Activated CD8-positive, alpha-beta T cell treated with anti-CD3 and anti-CD28 coated beads, Interleukin-2, amount 10 ng/mL, durations not matched to agents 7 days and 5 days (primary cell): Measurements from ENCODE around the gene BACH2. TPM values are rescaled to one million over a fixed set of nuclear protein-coding genes. Genes with fewer than 3 reads are reported as not detected.
"Not testable (repeated sequence)": the region's sequence is repeated elsewhere in the genome, so short reads cannot be mapped to it uniquely, and the experiment has no call there.

Source experiments
- ATAC-seq: fragments of 150-1000 bp; cut with Tn5 transposase; one replicate; pipeline ENCODE4 v1.10.0; 2021; ENCODE audit warnings: moderate library complexity
- CTCF ChIA-PET: fragments of 350-600 bp; sonication (Branson Sonifier 250); formaldehyde crosslinking; loops from one replicate; lab custom pipeline; 2021; ENCODE audit warnings: antibody characterized with exemption; lab: Charles Lee
- POLR2A ChIA-PET: fragments of 350-600 bp; sonication (Branson Sonifier 250); formaldehyde crosslinking; loops from one replicate; lab custom pipeline; 2021; ENCODE audit warnings: antibody characterized with exemption; lab: Charles Lee
- DNase-seq: peaks from one replicate; pipeline ENCODE4 v3.0.0-alpha.2; 2020
- H3K27ac Mint-ChIP-seq: one replicate; pipeline ENCODE4 v1.8.0; 2021; ENCODE audit warnings: mild to moderate bottlenecking, mixed read lengths
- H3K27me3 Mint-ChIP-seq: one replicate; pipeline ENCODE4 v1.8.0; 2021; ENCODE audit warnings: low read depth, mixed read lengths
- H3K36me3 Mint-ChIP-seq: one replicate; pipeline ENCODE4 v1.8.0; 2021; ENCODE audit warnings: low read depth, mixed read lengths
- H3K4me1 Mint-ChIP-seq: one replicate; pipeline ENCODE4 v1.8.0; 2021; ENCODE audit warnings: low read depth, mixed read lengths
- H3K4me3 Mint-ChIP-seq: one replicate; pipeline ENCODE4 v1.8.0; 2021; ENCODE audit warnings: mild to moderate bottlenecking, mixed read lengths
- H3K9me3 Mint-ChIP-seq: one replicate; pipeline ENCODE4 v1.8.0; 2022; ENCODE audit warnings: mixed read lengths; ENCODE audit not compliant: insufficient read depth
- total RNA-seq, 2 experiments: library from RNA; stranded (reverse); gene quantifications; one replicate each; pipeline ENCODE4 v1.2.3, GENCODE V29; 2021

Gene BACH2
- total RNA-seq, 2 experiments from 2014 or later: 61.3 to 70.9 TPM

DNA sequence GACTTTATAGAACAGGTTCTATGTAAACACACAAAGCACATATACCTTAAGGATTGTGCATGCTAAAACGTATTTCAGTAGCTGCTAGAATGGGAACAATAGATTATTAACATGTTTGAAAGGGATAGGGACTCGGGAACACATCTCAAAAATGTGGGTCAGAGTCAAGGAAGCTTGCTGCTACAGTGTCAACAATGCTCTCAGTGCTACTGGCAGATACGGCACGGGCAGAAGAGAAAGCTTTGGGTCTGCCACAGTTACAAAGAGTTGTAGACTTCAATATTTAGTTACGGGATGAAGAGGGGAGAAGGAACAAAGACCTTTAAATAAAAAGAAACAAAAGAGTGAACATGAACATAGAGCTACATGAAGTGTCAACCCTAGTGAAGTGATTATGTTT, 170.5 kb downstream of the BACH2 start:
- Mint-ChIP-seq H3K4me1 (peaks cover 57% of the 10 kb centered on the region), H3K36me3 (peaks cover 30% of the 10 kb centered on the region), H3K4me3 (peak overlapping the region; percentile 63), H3K9me3 (no peaks in the 10 kb centered on the region), H3K27me3 (no peaks in the 10 kb centered on the region), H3K27ac (peak overlapping the region; percentile 84)
- ChIA-PET CTCF (interaction anchor here (0.7 to 4.3 kb wide), 6 partner anchors 8 to 185 kb away, joined by 3 to 26 read pairs (median 5); no protein-coding TSS in a partner anchor), POLR2A (interaction anchor here (1.0 to 1.5 kb wide), 3 partner anchors 25 to 297 kb away, joined by 3 to 5 read pairs (median 4); partner anchors contain the start of gene CASP8AP2)
- DNase-seq (no peak), ATAC-seq (no peak)

DNA sequence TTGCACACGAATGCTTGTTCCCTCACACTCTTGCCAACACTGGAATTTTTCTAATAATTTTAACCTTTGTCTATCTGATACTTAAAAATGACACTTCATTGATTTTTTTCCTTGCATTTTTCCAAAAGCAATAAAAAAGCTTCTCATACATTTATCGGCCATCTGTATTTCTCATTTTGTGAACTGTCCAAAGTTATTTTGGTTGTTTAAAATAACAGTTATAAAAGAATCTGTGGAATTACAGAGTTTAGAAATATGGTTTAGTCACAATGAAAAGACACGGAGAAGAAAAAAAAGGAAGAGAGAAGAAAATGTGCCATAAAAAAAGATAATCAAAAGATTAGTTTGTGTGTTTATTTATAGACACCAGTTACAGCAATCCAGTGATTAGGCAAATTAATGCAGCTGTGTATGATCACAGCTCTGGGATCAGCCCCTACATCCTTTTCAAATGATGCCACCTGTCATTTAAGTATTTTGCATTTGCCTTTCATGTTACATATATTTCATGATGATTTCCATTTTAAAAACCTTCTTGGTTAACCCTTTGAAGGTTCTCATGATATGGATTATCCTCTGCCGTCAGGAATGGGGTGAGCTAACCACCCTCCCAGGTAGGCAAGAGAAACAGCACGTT, 171.7 kb downstream of the BACH2 start:
- H3K4me3 Mint-ChIP-seq: no peak overlapping the region
- ChIA-PET POLR2A (interaction anchor here (1.4 kb wide), 1 partner anchor 45 kb away, joined by 3 read pairs; no protein-coding TSS in a partner anchor), CTCF (interaction anchor here (1.0 to 4.3 kb wide), 3 partner anchors 9 to 354 kb away, joined by 3 to 26 read pairs (median 5); no protein-coding TSS in a partner anchor)
- no peaks in the 10 kb centered on the region for H3K27me3 Mint-ChIP-seq
- no peaks in the 10 kb centered on the region for H3K9me3 Mint-ChIP-seq
- DNase-seq: no peak
- H3K36me3 Mint-ChIP-seq: peaks cover 33% of the 10 kb centered on the region
- no peak overlapping the region for H3K27ac Mint-ChIP-seq
- ATAC-seq: no peak
- peaks cover 66% of the 10 kb centered on the region for H3K4me1 Mint-ChIP-seq

DNA sequence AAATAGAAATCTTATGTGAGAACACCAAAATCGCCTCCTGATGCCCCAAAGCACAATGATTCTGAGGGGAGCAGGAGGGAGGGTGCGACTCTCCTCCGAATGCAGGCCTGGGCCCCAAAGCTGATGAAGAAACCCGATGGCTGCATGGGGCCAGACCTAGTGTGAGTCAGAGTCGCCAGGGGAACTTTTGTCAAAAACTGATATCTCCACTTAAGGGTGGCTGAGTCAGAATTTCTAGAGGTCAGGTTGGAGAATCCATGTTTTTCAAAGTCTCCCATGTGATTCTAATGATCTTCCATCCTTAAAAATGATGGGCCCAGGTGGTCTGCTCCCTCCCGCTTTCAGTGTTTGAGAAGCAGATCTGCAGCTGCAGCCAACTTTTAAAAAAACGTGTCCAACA, 172.8 kb downstream of the BACH2 start:
- no peaks in the 10 kb centered on the region for H3K27me3 Mint-ChIP-seq
- H3K36me3 Mint-ChIP-seq: peaks cover 33% of the 10 kb centered on the region
- CTCF ChIA-PET: interaction anchor here (0.7 to 4.3 kb wide), 2 partner anchors 48 to 183 kb away, joined by 3 to 26 read pairs; no protein-coding TSS in a partner anchor
- H3K4me1 Mint-ChIP-seq: peaks cover 73% of the 10 kb centered on the region
- H3K9me3 Mint-ChIP-seq: no peaks in the 10 kb centered on the region
- ATAC-seq (no peak), DNase-seq (no peak)
- H3K4me3 Mint-ChIP-seq: no peak overlapping the region
- POLR2A ChIA-PET: interaction anchor here (1.4 kb wide), 1 partner anchor 43 kb away, joined by 3 read pairs; no protein-coding TSS in a partner anchor
- H3K27ac Mint-ChIP-seq: no peak overlapping the region

DNA sequence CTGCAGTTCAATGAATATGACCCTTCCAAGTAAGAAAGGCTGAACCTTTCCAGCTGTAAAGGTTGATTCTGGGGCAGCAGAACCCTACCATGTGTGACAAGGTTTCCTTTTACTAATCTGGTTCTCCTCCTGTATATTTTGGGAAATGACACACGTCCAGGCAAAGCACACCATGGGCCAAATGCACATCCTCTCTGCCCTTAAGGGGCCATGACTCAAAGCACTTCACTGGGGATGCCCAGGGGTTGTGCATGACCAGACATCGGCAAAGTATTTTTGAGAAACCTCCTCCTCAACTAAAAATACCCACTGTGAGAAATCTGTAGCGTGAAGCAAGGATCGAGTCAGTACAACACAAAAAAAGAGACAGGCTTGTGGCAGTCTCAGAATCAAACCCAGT, 174.7 kb downstream of the BACH2 start:
- CTCF ChIA-PET: interaction anchor here (1.0 to 2.5 kb wide), 3 partner anchors 8 to 182 kb away, joined by 3 to 12 read pairs (median 3); no protein-coding TSS in a partner anchor
- peaks cover 34% of the 10 kb centered on the region for H3K36me3 Mint-ChIP-seq
- DNase-seq (no peak), ATAC-seq (no peak)
- H3K27me3 Mint-ChIP-seq: no peaks in the 10 kb centered on the region
- no peak overlapping the region for H3K4me3 Mint-ChIP-seq
- no peaks in the 10 kb centered on the region for H3K9me3 Mint-ChIP-seq
- H3K4me1 Mint-ChIP-seq: peaks cover 69% of the 10 kb centered on the region
- POLR2A ChIA-PET: no interaction called here
- H3K27ac Mint-ChIP-seq: peak overlapping the region; percentile 70

DNA sequence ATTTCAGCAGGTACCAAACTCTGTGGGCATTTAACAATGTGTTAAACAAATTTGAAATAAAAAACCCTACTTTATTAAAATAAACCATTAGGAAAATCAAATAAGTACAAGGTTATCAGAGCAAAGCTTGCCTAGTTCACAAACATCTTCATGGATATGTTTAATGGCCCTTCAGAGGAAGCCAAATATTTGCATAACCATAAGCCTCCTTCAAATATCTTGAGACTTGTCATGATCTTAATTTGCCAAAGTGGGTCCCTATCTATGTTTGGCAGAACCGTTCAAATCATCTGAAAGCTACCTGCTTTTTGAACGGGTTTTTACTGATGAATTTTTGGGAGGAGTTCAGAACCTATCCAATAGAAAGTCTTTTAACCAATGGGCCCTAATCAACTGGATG, 176.3 kb downstream of the BACH2 start:
- peaks cover 8% of the 10 kb centered on the region for H3K9me3 Mint-ChIP-seq
- H3K36me3 Mint-ChIP-seq: peaks cover 44% of the 10 kb centered on the region
- POLR2A ChIA-PET: no interaction called here

DNA sequence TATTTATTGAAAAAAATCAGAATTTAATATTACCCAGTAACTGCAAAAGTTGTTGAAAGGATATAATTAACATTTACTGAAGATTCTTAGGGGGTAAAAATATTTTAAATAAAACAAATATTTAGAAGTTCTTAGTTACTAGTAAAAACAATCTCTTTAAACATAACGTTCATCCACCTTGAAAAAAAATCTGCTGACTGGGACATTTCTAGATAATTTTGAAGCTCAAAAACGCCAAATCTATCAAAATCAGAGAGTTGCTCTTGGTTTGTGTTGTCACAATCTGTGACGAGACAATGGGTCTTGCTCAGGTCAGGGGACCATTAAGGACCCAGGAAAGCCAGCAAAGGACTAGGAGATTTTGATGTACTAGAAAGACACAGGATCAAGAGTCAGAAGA, 177.0 kb downstream of the BACH2 start:
- Mint-ChIP-seq H3K27me3 (no peaks in the 10 kb centered on the region), H3K36me3 (peaks cover 50% of the 10 kb centered on the region), H3K9me3 (peaks cover 15% of the 10 kb centered on the region), H3K4me1 (peaks cover 50% of the 10 kb centered on the region), H3K27ac (no peak overlapping the region), H3K4me3 (no peak overlapping the region)
- POLR2A ChIA-PET: no interaction called here
- CTCF ChIA-PET: interaction anchor here (1.2 to 5.2 kb wide), 6 partner anchors 7 to 360 kb away, joined by 3 to 32 read pairs (median 9); no protein-coding TSS in a partner anchor
- ATAC-seq (no peak), DNase-seq (no peak)

More for the DNA sequence above, 176.3 kb downstream of the BACH2 start:
- no peaks in the 10 kb centered on the region for H3K27me3 Mint-ChIP-seq
- DNase-seq (no peak), ATAC-seq (no peak)
- CTCF ChIA-PET: interaction anchor here (1.6 to 5.2 kb wide), 4 partner anchors 9 to 359 kb away, joined by 4 to 32 read pairs (median 14); no protein-coding TSS in a partner anchor
- no peak overlapping the region for H3K4me3 Mint-ChIP-seq
- H3K4me1 Mint-ChIP-seq: peaks cover 53% of the 10 kb centered on the region
- no peak overlapping the region for H3K27ac Mint-ChIP-seq

DNA sequence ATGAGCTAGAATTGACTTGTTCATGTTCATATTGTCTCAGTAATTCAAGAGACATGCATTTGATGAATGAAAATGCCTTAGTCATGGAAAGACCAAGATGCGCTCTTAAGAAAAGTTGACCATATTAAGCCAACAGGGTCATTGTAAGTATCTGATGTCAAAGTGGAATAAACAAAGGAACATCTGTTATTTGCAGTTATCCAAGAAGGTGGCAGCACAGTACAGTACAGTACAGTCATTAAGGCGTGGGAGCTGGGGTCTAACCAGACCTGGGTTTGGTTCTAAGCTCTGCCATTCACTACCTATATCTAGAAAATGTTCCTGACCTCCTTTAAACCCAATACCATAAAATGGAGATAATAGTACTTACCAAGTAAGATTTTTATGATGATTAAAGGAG, 178.1 kb downstream of the BACH2 start:
- H3K36me3 Mint-ChIP-seq: peaks cover 58% of the 10 kb centered on the region

DNA sequence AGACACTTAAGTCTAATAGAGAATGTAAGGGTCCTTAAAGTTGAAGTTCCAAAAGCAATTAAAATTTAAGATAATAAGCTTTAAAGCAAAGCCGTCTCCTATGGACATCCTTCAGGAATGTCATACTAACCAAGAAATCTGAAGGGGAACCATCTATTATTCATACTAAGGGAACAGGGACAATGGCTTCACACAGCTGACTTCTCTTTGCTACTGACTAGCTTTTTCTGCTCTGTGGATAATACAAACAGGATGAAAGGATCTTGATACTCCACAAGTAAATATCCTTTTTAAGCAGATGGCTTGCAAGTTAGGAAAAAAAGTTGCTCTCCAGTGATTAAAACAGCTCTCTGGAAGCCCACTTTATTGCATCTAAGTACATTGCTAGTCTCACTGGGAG, 178.6 kb downstream of the BACH2 start:
- ATAC-seq (no peak), DNase-seq (no peak)
- Mint-ChIP-seq H3K4me3 (no peak overlapping the region), H3K4me1 (peaks cover 48% of the 10 kb centered on the region), H3K9me3 (peaks cover 29% of the 10 kb centered on the region), H3K27me3 (no peaks in the 10 kb centered on the region), H3K36me3 (peaks cover 60% of the 10 kb centered on the region), H3K27ac (no peak overlapping the region)
- CTCF ChIA-PET: interaction anchor here (1.4 to 5.2 kb wide), 7 partner anchors 9 to 361 kb away, joined by 5 to 32 read pairs (median 6); no protein-coding TSS in a partner anchor
- POLR2A ChIA-PET: no interaction called here

More for the DNA sequence above, 178.1 kb downstream of the BACH2 start:
- H3K27me3 Mint-ChIP-seq: no peaks in the 10 kb centered on the region
- POLR2A ChIA-PET: interaction anchor here (0.7 kb wide), 1 partner anchor 60 kb away, joined by 3 read pairs; no protein-coding TSS in a partner anchor
- H3K4me1 Mint-ChIP-seq: peaks cover 47% of the 10 kb centered on the region
- no peak overlapping the region for H3K27ac Mint-ChIP-seq
- ATAC-seq (peak; percentile 42), DNase-seq (no peak)
- peaks cover 24% of the 10 kb centered on the region for H3K9me3 Mint-ChIP-seq
- no peak overlapping the region for H3K4me3 Mint-ChIP-seq
- CTCF ChIA-PET: interaction anchor here (0.6 to 5.2 kb wide), 8 partner anchors 8 to 361 kb away, joined by 3 to 32 read pairs (median 6); no protein-coding TSS in a partner anchor

DNA sequence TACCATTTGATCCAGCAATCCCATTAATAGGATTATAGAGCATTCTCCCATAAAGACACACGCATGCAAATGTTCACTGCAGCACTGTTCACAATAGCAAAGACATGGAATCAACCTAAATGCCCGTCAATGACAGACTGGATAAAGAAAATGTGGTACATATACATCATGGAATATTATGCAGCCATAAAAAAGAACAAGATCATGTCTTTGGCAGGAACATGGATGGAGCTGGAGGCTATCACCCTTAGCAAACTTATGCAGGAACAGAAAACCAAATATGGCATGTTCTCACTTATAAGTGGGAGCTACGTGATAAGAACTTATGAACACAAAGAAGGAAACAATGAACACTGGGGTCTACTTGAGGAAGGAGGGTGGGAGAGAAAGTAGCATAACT, 180.5 kb downstream of the BACH2 start:
- ATAC-seq, H3K27me3 Mint-ChIP-seq, H3K4me3 Mint-ChIP-seq, H3K27ac Mint-ChIP-seq, POLR2A ChIA-PET, DNase-seq: not testable (repeated sequence)
- Mint-ChIP-seq H3K9me3 (peaks cover 38% of the 10 kb centered on the region), H3K4me1 (peaks cover 54% of the 10 kb centered on the region), H3K36me3 (peaks cover 64% of the 10 kb centered on the region)
- CTCF ChIA-PET: interaction anchor here (0.8 to 4.3 kb wide), 4 partner anchors 9 to 363 kb away, joined by 3 to 15 read pairs (median 4); no protein-coding TSS in a partner anchor

DNA sequence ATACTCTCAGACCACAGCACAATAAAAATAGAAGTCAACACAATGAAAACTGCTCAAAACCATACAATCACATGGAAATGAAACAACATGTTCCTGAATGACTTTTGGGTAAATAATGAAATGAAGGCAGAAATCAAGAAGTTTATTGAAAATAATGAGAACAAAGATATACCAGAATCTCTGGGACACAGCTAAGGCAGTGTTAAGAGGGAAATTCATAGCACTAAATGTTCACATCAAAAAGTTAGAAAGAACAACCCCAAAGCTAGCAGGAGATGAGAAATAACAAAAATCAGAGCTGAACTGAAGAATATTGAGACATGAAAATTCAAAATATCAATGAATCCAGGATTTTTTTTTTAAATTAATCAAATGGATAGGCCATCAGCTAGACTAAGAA, 183.3 kb downstream of the BACH2 start:
- H3K36me3 Mint-ChIP-seq: peaks cover 67% of the 10 kb centered on the region
- H3K4me3 Mint-ChIP-seq: no peak overlapping the region
- peak overlapping the region; percentile 1 for H3K27ac Mint-ChIP-seq
- DNase-seq (no peak), ATAC-seq (no peak)
- peaks cover 38% of the 10 kb centered on the region for H3K9me3 Mint-ChIP-seq
- peaks cover 59% of the 10 kb centered on the region for H3K4me1 Mint-ChIP-seq
- no peaks in the 10 kb centered on the region for H3K27me3 Mint-ChIP-seq
- ChIA-PET POLR2A (interaction anchor here (1.0 kb wide), 1 partner anchor 63 kb away, joined by 3 read pairs; no protein-coding TSS in a partner anchor), CTCF (interaction anchor here (1.0 to 1.5 kb wide), 5 partner anchors 9 to 280 kb away, joined by 3 to 6 read pairs (median 3); no protein-coding TSS in a partner anchor)

DNA sequence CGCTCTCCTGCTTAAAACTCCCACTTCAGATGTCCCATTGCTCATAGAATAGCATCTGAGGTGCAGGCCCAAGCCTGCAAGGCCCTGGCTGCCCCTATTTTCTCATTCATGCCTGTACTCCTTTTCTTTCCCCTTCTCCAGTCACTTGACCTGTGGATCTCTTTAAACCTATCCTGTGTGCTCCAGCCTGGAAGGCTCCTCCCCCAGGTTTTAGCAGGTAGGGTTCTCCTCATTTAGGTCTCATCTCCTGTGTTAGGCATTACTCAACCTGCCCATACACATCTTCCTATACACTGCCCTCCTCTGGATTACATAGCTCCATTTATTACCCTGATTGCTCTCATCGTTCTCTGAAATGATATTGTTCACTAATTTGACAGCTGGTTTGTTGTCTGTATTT, 185.3 kb downstream of the BACH2 start:
- DNase-seq (no peak), ATAC-seq (peak; percentile 47)
- CTCF ChIA-PET: interaction anchor here (1.0 to 4.8 kb wide), 18 partner anchors 9 to 173 kb away, joined by 3 to 41 read pairs (median 4); no protein-coding TSS in a partner anchor
- Mint-ChIP-seq H3K36me3 (peaks cover 57% of the 10 kb centered on the region), H3K27me3 (no peaks in the 10 kb centered on the region), H3K4me3 (peak overlapping the region; percentile 52), H3K4me1 (peaks cover 71% of the 10 kb centered on the region), H3K9me3 (peaks cover 38% of the 10 kb centered on the region), H3K27ac (peak overlapping the region; percentile 86)
- POLR2A ChIA-PET: interaction anchor here (0.8 to 3.7 kb wide), 3 partner anchors 28 to 104 kb away, joined by 3 to 14 read pairs (median 12); no protein-coding TSS in a partner anchor
